Ovary (tissue), 9 donors: ENCODE measurements around the gene CCNQ. TPM values are rescaled to one million over a fixed set of nuclear protein-coding genes. Genes with fewer than 3 reads are reported as not detected.

Experiments used
- DNase-seq, 5 donors: peaks; one replicate each; pipeline ENCODE4 v3.0.0-alpha.2; 2019 to 2020
- H3K27ac ChIP-seq, 2 donors: fragments of 200-600 bp; one replicate each; pipeline versions ENCODE4 v1.5.1 to v1.8.0; 2019 to 2022
- H3K27me3 ChIP-seq: fragments of 200-600 bp; one replicate; pipeline ENCODE4 v1.8.0; 2022
- H3K36me3 ChIP-seq: fragments of 200-600 bp; sonication (generic); one replicate; pipeline ENCODE4 v1.5.1; 2019
- H3K4me1 ChIP-seq: one replicate; pipeline ENCODE4 v1.8.1; 2013; ENCODE audit warnings: mild to moderate bottlenecking, moderate library complexity; ENCODE audit not compliant: insufficient read depth
- H3K4me3 ChIP-seq: fragments of 200-600 bp; sonication (generic); one replicate; pipeline ENCODE4 v1.5.1; 2017
- H3K9me3 ChIP-seq, 2 donors: fragments of 200-600 bp in 1 of 2; sonication (generic) in 1 of 2; one replicate each; pipeline versions ENCODE4 v1.5.1 to v1.8.1; 2013 to 2019; ENCODE audit warnings: mild to moderate bottlenecking in 1 of 2, moderate library complexity in 1 of 2
- CTCF ChIP-seq, 3 donors: fragments of 450-650 bp in 2 of 3; fragments of 200-600 bp in 1 of 3; IDR thresholded peaks; one replicate each; pipeline versions ENCODE4 v1.5.1 to v1.8.0; 2016 to 2022; ENCODE audit warnings: antibody characterized with exemption in 3 of 3, mild to moderate bottlenecking in 1 of 3
- EP300 ChIP-seq: sonication (generic); formaldehyde crosslinking; IDR thresholded peaks from one replicate; pipeline ENCODE4 v1.6.1; 2017; ENCODE audit warnings: antibody characterized with exemption
- POLR2A ChIP-seq: fragments of 450-650 bp; IDR thresholded peaks from one replicate; pipeline ENCODE4 v1.6.1; 2017; ENCODE audit warnings: antibody characterized with exemption, mild to moderate bottlenecking, moderate library complexity
- WGBS, 3 donors: extraction: QIAGEN DNeasy Blood & Tissue Kit in 1 of 3; methylation state at CpG; one replicate each; pipeline versions ENCODE4 v1.1.5 to v1.1.7; 2013 to 2017; 5-methylcytosine and 5-hydroxymethylcytosine counted together
- intact Hi-C, 4 donors: fragments of 100-400 bp; cut with DNase I; formaldehyde crosslinking; loops; one replicate each; pipeline versions ENCODE4 v1.11.0 to v1.15.1; 2022 to 2023
- polyA plus RNA-seq, 2 donors: library from polyadenylated mRNA; stranded (reverse); fragments of 200-250 nt in 1 of 2; fragments of 350-450 nt in 1 of 2; fragmentation: Illumina TruSeq in 1 of 2; extraction: RNeasy Lipid Tissue Mini Kit (QIAGEN cat#74804) in 1 of 2; gene quantifications; one replicate each; pipeline ENCODE4 v1.2.3, GENCODE V29; 2013 to 2014
- total RNA-seq, 7 donors: library from RNA; depleted of rRNA in 2 of 7; stranded (reverse); fragments of >200 nt in 2 of 7; fragmentation: NEBNext Ultra II Directional in 3 of 7; extraction: Animal tissue kit (Norgen Biotek cat#: 25700) in 3 of 7; gene quantifications; one replicate each; pipeline versions ENCODE4 v1.1.0 to v1.2.4, GENCODE V29; 2016 to 2023
- donor health status: DM: no; HTN: no; CAD: no; lungs with moderate emphysema.
- donor health status: DM: no; HTN: no; CAD: no.
- donor health status: Bipolar disorder and iron deficiency.
- donor health status: DM: yes; HTN: yes; CAD: no.
- donor health status: DM: no; HTN: no; CAD: no.
- donor health status: DM: yes; HTN: yes; CAD: no.

CCNQ gene
- total and polyA plus RNA-seq, 9 donors: 15.5 to 23.8 (median 19.3) TPM

DNA sequence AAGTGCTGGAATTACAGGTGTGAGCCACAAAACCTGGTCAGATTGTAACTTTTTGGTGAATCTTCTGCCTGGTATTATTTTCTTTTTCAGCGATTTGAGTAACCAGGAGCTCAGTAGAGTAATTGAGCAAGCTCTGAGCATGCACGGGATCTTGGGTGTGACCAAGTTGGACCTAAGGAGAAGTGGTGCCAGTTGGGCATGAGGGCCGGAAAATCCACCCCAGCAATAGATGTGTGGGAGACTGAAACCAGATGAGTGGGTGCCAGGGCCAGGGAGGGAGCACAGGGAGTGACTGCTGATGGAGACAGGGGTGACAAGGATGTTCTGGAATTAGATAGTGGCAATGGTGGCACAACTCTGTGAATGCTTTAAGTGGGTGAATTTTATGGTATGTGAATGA lies 3.7 kb upstream of the CCNQ start:
- Histone ChIP-seq H3K4me1 (no peaks in the 10 kb centered on the region), H3K36me3 (no peaks in the 10 kb centered on the region), H3K4me3 (no peak overlapping the region), H3K27ac (no peak overlapping the region), H3K27me3 (no peaks in the 10 kb centered on the region), H3K9me3 (no peaks in the 10 kb centered on the region)
- TF ChIP-seq POLR2A: no peak
- TF ChIP-seq EP300: no peak
- no peak for TF ChIP-seq CTCF (IDR thresholded peaks at IDR 0.05)
- intact Hi-C loops: loop anchor here in 1 of 4 donors (10.0 kb wide), 2 partner anchors 58 to 342 kb away; partner anchors contain the start of gene RENBP
- WGBS, 3 donors: 84 to 90% (median 87%) methylated on average over 3 of the region's 3 CpGs
- no peak for DNase-seq

DNA sequence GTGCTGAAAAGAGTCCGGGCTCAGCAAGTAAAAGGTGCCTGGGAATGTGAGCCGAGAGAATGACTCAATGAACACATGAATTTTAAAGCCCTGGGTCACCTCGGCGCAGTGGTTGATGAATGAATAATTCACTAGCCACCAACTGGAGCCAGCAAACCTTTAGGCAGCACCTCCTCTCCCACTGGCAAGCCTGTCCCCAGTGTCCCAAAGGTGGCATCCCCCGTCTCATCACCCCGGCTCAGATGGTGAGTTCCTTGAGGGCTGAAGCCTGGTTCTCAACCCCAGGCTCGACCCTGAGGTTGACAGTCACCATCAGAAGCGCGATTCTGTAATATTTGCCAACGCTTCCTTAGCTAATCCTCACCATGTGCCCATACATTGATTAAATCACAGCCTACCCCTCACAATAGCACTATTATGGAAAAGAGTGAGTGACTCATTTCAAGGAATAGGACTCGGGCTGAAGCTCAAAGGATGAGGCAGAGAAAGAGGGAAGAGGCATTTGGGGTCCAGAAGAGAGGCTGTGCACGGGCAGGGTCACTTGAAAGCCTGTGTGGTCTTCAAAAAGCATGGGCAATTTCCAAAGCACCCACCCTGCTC lies 2.7 kb upstream of the CCNQ start:
- no peak for DNase-seq
- Histone ChIP-seq H3K4me1 (no peaks in the 10 kb centered on the region), H3K4me3 (no peak overlapping the region), H3K36me3 (no peaks in the 10 kb centered on the region), H3K27ac (no peak overlapping the region), H3K27me3 (no peaks in the 10 kb centered on the region), H3K9me3 (no peaks in the 10 kb centered on the region)
- WGBS, 3 donors: 79 to 82% (median 81%) methylated on average over 12 of the region's 12 CpGs
- intact Hi-C loops: loop anchor here in 1 of 4 donors (10.0 kb wide), 2 partner anchors 57 to 343 kb away; partner anchors contain the start of gene RENBP
- TF ChIP-seq POLR2A (no peak), EP300 (no peak), CTCF (IDR thresholded peaks at IDR 0.05) (no peak)

DNA sequence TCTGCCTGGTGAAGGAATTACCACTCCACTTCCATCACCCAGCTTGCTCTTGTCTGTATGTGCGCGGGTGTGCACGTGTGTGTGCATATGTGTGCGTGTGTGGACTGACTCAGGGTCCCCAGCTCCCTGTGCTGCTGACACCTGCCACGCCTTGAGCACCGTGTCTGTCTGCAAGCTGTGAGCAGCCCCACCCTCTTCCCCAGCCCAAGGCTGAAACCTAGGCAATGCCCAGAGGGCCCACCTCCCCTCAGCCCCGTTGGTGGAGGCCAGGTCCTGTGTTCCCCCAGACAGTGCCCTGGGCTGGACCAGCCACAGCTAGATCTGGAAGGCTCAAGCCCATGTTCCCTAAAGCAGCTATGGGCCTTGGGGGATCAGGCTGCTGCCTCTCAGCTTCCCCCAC lies 2.0 kb upstream of the CCNQ start:
- Histone ChIP-seq H3K27me3 (no peaks in the 10 kb centered on the region), H3K9me3 (no peaks in the 10 kb centered on the region), H3K4me1 (no peaks in the 10 kb centered on the region), H3K36me3 (no peaks in the 10 kb centered on the region), H3K27ac (no peak overlapping the region), H3K4me3 (no peak overlapping the region)
- no peak for DNase-seq
- intact Hi-C loops: loop anchor here in 1 of 4 donors (10.0 kb wide), 2 partner anchors 56 to 344 kb away; partner anchors contain the start of gene RENBP
- TF ChIP-seq EP300 (no peak), CTCF (IDR thresholded peaks at IDR 0.05) (no peak), POLR2A (no peak)
- 65 to 89% (median 77%) methylated on average over 3 to 7 of the region's 7 CpGs for WGBS, 3 donors

- Histone ChIP-seq H3K4me1 (no peaks in the 10 kb centered on the region), H3K27me3 (no peaks in the 10 kb centered on the region), H3K9me3 (no peaks in the 10 kb centered on the region), H3K4me3 (peak overlapping the region; percentile 56), H3K27ac (no peak overlapping the region), H3K36me3 (no peaks in the 10 kb centered on the region)
- intact Hi-C loops: loop anchor here in 1 of 4 donors (10.0 kb wide), 2 partner anchors 55 to 345 kb away; partner anchors contain the start of gene RENBP
- no peak for DNase-seq
- TF ChIP-seq EP300: no peak
- 24 to 37% (median 30%) methylated on average over 2 of the region's 2 CpGs for WGBS, 3 donors
These were observed 1.1 kb upstream of the CCNQ start for GRCh38 chrX:153600032-153600373.
